Panc1 (cell line): ENCODE results near the gene TTC3.

Experiments
- CTCF ChIP-seq: fragments of 450-650 bp; IDR thresholded peaks from 2 replicates; pipeline ENCODE4 v1.5.1; 2017; ENCODE audit warnings: mild to moderate bottlenecking
- POLR2AphosphoS5 ChIP-seq: IDR thresholded peaks from 2 replicates; pipeline ENCODE4 v1.6.1; 2012; ENCODE audit warnings: mild to moderate bottlenecking, low read depth, low read length, moderate library complexity
- REST ChIP-seq, 2 experiments: IDR thresholded peaks; 2 replicates each; pipeline ENCODE4 v1.6.1; 2011 to 2012; ENCODE audit warnings: low read depth in 2 of 2, control low read depth in 1 of 2, low read length in 1 of 2, mild to moderate bottlenecking in 1 of 2, moderate library complexity in 1 of 2; ENCODE audit not compliant: insufficient read depth in 1 of 2

GRCh38 chr21:37186983-37187382, 113.9 kb downstream of the TTC3 start:
- TF ChIP-seq CTCF (no peak), POLR2AphosphoS5 (no peak), REST (IDR thresholded peaks at IDR 0.05; ENCODE audit: insufficient read depth in 1 of 2, low read depth in 2 of 2, low read length in 1 of 2) (no peak)
